H9 (cell line): Measurements from ENCODE around the gene PJA2. TPM values are rescaled to one million over a fixed set of nuclear protein-coding genes. Genes with fewer than 3 reads are reported as not detected.

ENCODE experiments used
- DNase-seq: peaks from one replicate; pipeline ENCODE4 v3.0.0-alpha.2; 2017
- H2AFZ ChIP-seq: one replicate; pipeline ENCODE4 v1.6.1; 2013; ENCODE audit warnings: mild to moderate bottlenecking, low read length, control low read depth, moderate library complexity
- H2AK5ac ChIP-seq: 2 replicates; pipeline ENCODE4 v1.6.1; 2013; ENCODE audit warnings: low read length, control low read depth, mixed read lengths; ENCODE audit not compliant: insufficient read length
- H2BK120ac ChIP-seq: one replicate; pipeline ENCODE4 v1.6.1; 2013; ENCODE audit warnings: low read depth, mild to moderate bottlenecking, low read length, control low read depth, inconsistent platforms; ENCODE audit not compliant: poor library complexity, severe bottlenecking
- H2BK12ac ChIP-seq: 2 replicates; pipeline ENCODE4 v1.6.1; 2013; ENCODE audit warnings: low read length, control low read depth, mixed read lengths, low read depth; ENCODE audit not compliant: insufficient read length
- H2BK15ac ChIP-seq: 2 replicates; pipeline ENCODE4 v1.6.1; 2013; ENCODE audit warnings: low read depth, low read length, control low read depth
- H2BK20ac ChIP-seq: one replicate; pipeline ENCODE4 v1.6.1; 2013; ENCODE audit warnings: low read depth, mild to moderate bottlenecking, low read length, control low read depth, inconsistent platforms; ENCODE audit not compliant: poor library complexity, severe bottlenecking
- H2BK5ac ChIP-seq: 2 replicates; pipeline ENCODE4 v1.6.1; 2013; ENCODE audit warnings: low read length, control low read depth, mixed read lengths; ENCODE audit not compliant: insufficient read length
- H3K14ac ChIP-seq: 2 replicates; pipeline ENCODE4 v1.6.1; 2013; ENCODE audit warnings: low read length, control low read depth; ENCODE audit not compliant: insufficient read depth
- H3K18ac ChIP-seq: 2 replicates; pipeline ENCODE4 v1.6.1; 2013; ENCODE audit warnings: low read depth, mild to moderate bottlenecking, mixed read lengths, low read length, control low read depth; ENCODE audit not compliant: insufficient read length
- H3K23ac ChIP-seq: 2 replicates; pipeline ENCODE4 v1.6.1; 2013; ENCODE audit warnings: low read length, control low read depth, mixed read lengths, low read depth; ENCODE audit not compliant: insufficient read length
- H3K23me2 ChIP-seq: 2 replicates; pipeline ENCODE4 v1.6.1; 2013; ENCODE audit warnings: low read depth, mild to moderate bottlenecking, mixed read lengths, low read length, control low read depth; ENCODE audit not compliant: insufficient read length, poor library complexity, severe bottlenecking
- H3K27ac ChIP-seq: 2 replicates; pipeline ENCODE4 v1.5.1; 2013; ENCODE audit warnings: low read length, control low read depth, mixed read lengths, low read depth; ENCODE audit not compliant: insufficient read length
- H3K27me3 ChIP-seq: 2 replicates; pipeline ENCODE4 v1.6.1; 2013; ENCODE audit warnings: low read length, control low read depth, inconsistent platforms; ENCODE audit not compliant: insufficient read depth
- H3K4ac ChIP-seq: 2 replicates; pipeline ENCODE4 v1.6.1; 2013; ENCODE audit warnings: low read depth, mild to moderate bottlenecking, control low read depth, inconsistent platforms, low read length, moderate library complexity
- H3K4me1 ChIP-seq: 2 replicates; pipeline ENCODE4 v1.6.1; 2013; ENCODE audit warnings: low read length, control low read depth, inconsistent platforms; ENCODE audit not compliant: insufficient read depth
- H3K4me2 ChIP-seq: 2 replicates; pipeline ENCODE4 v1.6.1; 2013; ENCODE audit warnings: low read length, control low read depth, mixed read lengths; ENCODE audit not compliant: insufficient read length, insufficient read depth
- H3K56ac ChIP-seq: 2 replicates; pipeline ENCODE4 v1.6.1; 2013; ENCODE audit warnings: low read depth, mild to moderate bottlenecking, mixed read lengths, low read length, control low read depth; ENCODE audit not compliant: insufficient read length
- H3K79me1 ChIP-seq: 2 replicates; pipeline ENCODE4 v1.6.1; 2013; ENCODE audit warnings: low read depth, mild to moderate bottlenecking, moderate library complexity, low read length, control low read depth, inconsistent platforms; ENCODE audit not compliant: insufficient read depth, poor library complexity, severe bottlenecking
- H3K79me2 ChIP-seq: 2 replicates; pipeline ENCODE4 v1.6.1; 2013; ENCODE audit warnings: low read length, control low read depth, inconsistent platforms; ENCODE audit not compliant: insufficient read depth
- H3K9ac ChIP-seq: 2 replicates; pipeline ENCODE4 v1.6.1; 2013; ENCODE audit warnings: low read length, control low read depth, mixed read lengths; ENCODE audit not compliant: insufficient read length; ENCODE audit errors: extremely low read depth
- H3K9me3 ChIP-seq: one replicate; pipeline ENCODE4 v1.6.1; 2013; ENCODE audit warnings: low read depth, low read length, inconsistent platforms; ENCODE audit not compliant: control insufficient read depth
- H3T11ph ChIP-seq: one replicate; pipeline ENCODE4 v1.6.1; 2013; ENCODE audit warnings: mild to moderate bottlenecking, low read length, control low read depth, inconsistent platforms
- H4K20me1 ChIP-seq: one replicate; pipeline ENCODE4 v1.6.1; 2013; ENCODE audit not compliant: control insufficient read depth, insufficient read length, insufficient read depth
- H4K5ac ChIP-seq: 2 replicates; pipeline ENCODE4 v1.6.1; 2013; ENCODE audit warnings: low read depth, mild to moderate bottlenecking, mixed read lengths, low read length, control low read depth; ENCODE audit not compliant: insufficient read length
- H4K8ac ChIP-seq: replicated peaks from 2 replicates; pipeline ENCODE4 v1.6.1; 2013; ENCODE audit warnings: low read length, control low read depth, mixed read lengths, low read depth; ENCODE audit not compliant: insufficient read length
- H4K91ac ChIP-seq: 2 replicates; pipeline ENCODE4 v1.6.1; 2013; ENCODE audit warnings: low read depth, mild to moderate bottlenecking, moderate library complexity, mixed read lengths, low read length, control low read depth; ENCODE audit not compliant: insufficient read length
- H3K27ac Mint-ChIP-seq, 3 experiments: 2 replicates in 2 of 3; 3 replicates in 1 of 3; pipeline ENCODE4 v1.8.0; 2020 to 2021; ENCODE audit warnings: mixed read lengths in 3 of 3, mild to moderate bottlenecking in 1 of 3, moderate library complexity in 1 of 3
- H3K27me3 Mint-ChIP-seq: 2 replicates; pipeline ENCODE4 v1.8.0; 2021; ENCODE audit warnings: low read depth, mild to moderate bottlenecking, moderate library complexity, mixed read lengths
- H3K36me3 Mint-ChIP-seq, 3 experiments: 2 replicates in 2 of 3; 3 replicates in 1 of 3; pipeline ENCODE4 v1.8.0; 2020 to 2021; ENCODE audit warnings: low read depth in 3 of 3, mixed read lengths in 3 of 3; ENCODE audit not compliant: insufficient read depth in 1 of 3
- H3K4me1 Mint-ChIP-seq, 2 experiments: 2 replicates each; pipeline ENCODE4 v1.8.0; 2020; ENCODE audit warnings: mixed read lengths in 2 of 2
- H3K4me3 Mint-ChIP-seq, 2 experiments: 2 replicates in 1 of 2; 3 replicates in 1 of 2; pipeline ENCODE4 v1.8.0; 2020 to 2021; ENCODE audit warnings: mild to moderate bottlenecking in 2 of 2, mixed read lengths in 2 of 2, moderate library complexity in 1 of 2
- H3K9me3 Mint-ChIP-seq, 2 experiments: 2 replicates in 1 of 2; 3 replicates in 1 of 2; pipeline ENCODE4 v1.8.0; 2020; ENCODE audit warnings: mild to moderate bottlenecking in 2 of 2, mixed read lengths in 2 of 2, moderate library complexity in 1 of 2
- CTCF ChIP-seq: fragments of 200-600 bp; sonication (generic); conservative IDR thresholded peaks from 3 replicates; pipeline ENCODE4 v1.8.0; 2021; ENCODE audit warnings: antibody characterized with exemption, mild to moderate bottlenecking
- total RNA-seq: library from RNA; stranded (reverse); gene quantifications from 2 replicates; pipeline ENCODE4 v1.2.1, GENCODE V29; 2021

PJA2 gene
- total RNA-seq, 1 experiment from 2014 or later = 41.5 TPM

- Histone ChIP-seq H3T11ph (no peak overlapping the region), H3K18ac (no peak overlapping the region), H4K8ac (no peak overlapping the region), H2AFZ (no peak overlapping the region), H3K9ac (no peak overlapping the region), H4K5ac (no peak overlapping the region), H4K20me1 (no peaks in the 10 kb centered on the region), H3K23ac (no peak overlapping the region), H2BK12ac (no peak overlapping the region), H2BK120ac (no peak overlapping the region), H3K27ac (no peak overlapping the region), H3K79me1 (no peaks in the 10 kb centered on the region), H3K23me2 (no peaks in the 10 kb centered on the region), H2BK20ac (no peak overlapping the region), H2AK5ac (no peak overlapping the region), H3K4me2 (no peak overlapping the region), H3K27me3 (no peaks in the 10 kb centered on the region), H3K79me2 (no peaks in the 10 kb centered on the region), H2BK5ac (no peak overlapping the region), H3K14ac (no peak overlapping the region), H2BK15ac (no peak overlapping the region), H3K56ac (no peak overlapping the region), H3K4me1 (no peaks in the 10 kb centered on the region), H4K91ac (no peak overlapping the region), H3K9me3 (no peaks in the 10 kb centered on the region), H3K4ac (no peak overlapping the region)
- no peak for TF ChIP-seq CTCF
- H3K27me3 Mint-ChIP-seq = no peaks in the 10 kb centered on the region
- H3K4me3 Mint-ChIP-seq = no peak overlapping the region
- H3K4me1 Mint-ChIP-seq = no peaks in the 10 kb centered on the region
- no peak overlapping the region for H3K27ac Mint-ChIP-seq
- H3K36me3 Mint-ChIP-seq = peaks cover 15 to 33% (median 32%) of the 10 kb centered on the region in 3 experiments
- DNase-seq = no peak
- H3K9me3 Mint-ChIP-seq = no peaks in the 10 kb centered on the region
These were observed 62.4 kb downstream of the PJA2 start for GRCh38 chr5:109347252-109347888.
